Stimulated activated CD8-positive, alpha-beta memory T cell treated with anti-CD3 and anti-CD28 coated beads, Interleukin-15, amount 100 ng/mL, for 4 hours (primary cell): ENCODE measurements around the gene FHIP2A.
"Not testable (repeated sequence)": the region's sequence is repeated elsewhere in the genome, so short reads cannot be mapped to it uniquely, and the experiment has no call there.

ENCODE experiments used
- DNase-seq, 2 donors: peaks; one replicate each; pipeline ENCODE4 v3.0.0-alpha.2; 2020; ENCODE audit warnings: low read depth in 2 of 2

FHIP2A gene

GRCh38 chr10:114816308-114816707 is 5.3 kb upstream of the FHIP2A start:
- no peak for DNase-seq

GRCh38 chr10:114819322-114819721 is 2.3 kb upstream of the FHIP2A start:
- DNase-seq = no peak

GRCh38 chr10:114821915-114822443 is 399 bp downstream of the FHIP2A start:
- peak in 1 of 2 donors; percentile 22 for DNase-seq

GRCh38 chr10:114822444-114823076 is 980 bp downstream of the FHIP2A start:
- peak in 1 of 2 donors; percentile 1 for DNase-seq

- DNase-seq = no peak
Measured at GRCh38 chr10:114823077-114823463, 1.5 kb downstream of the FHIP2A start.

GRCh38 chr10:114824391-114824790 is 2.8 kb downstream of the FHIP2A start:
- DNase-seq = no peak

- DNase-seq = no peak
Measured at GRCh38 chr10:114825513-114826253, 4.1 kb downstream of the FHIP2A start.

- no peak for DNase-seq
Measured at GRCh38 chr10:114829160-114829909, 7.8 kb downstream of the FHIP2A start.

- DNase-seq = no peak
Measured at GRCh38 chr10:114831186-114831867, 9.7 kb downstream of the FHIP2A start.

- DNase-seq = no peak
Measured at GRCh38 chr10:114837690-114838089, 16.1 kb downstream of the FHIP2A start.

- no peak for DNase-seq
Measured at GRCh38 chr10:114839901-114840300, 18.3 kb downstream of the FHIP2A start.

GRCh38 chr10:114845978-114846693 is 24.6 kb downstream of the FHIP2A start:
- DNase-seq = no peak

GRCh38 chr10:114847517-114847916 is 25.9 kb downstream of the FHIP2A start:
- DNase-seq = not testable (repeated sequence)

GRCh38 chr10:114849674-114850073 is 28.1 kb downstream of the FHIP2A start:
- DNase-seq = no peak

- DNase-seq = no peak
Measured at GRCh38 chr10:114850126-114850525, 28.5 kb downstream of the FHIP2A start.

GRCh38 chr10:114851336-114851735 is 29.8 kb downstream of the FHIP2A start:
- DNase-seq = no peak

- DNase-seq = no peak
Measured at GRCh38 chr10:114852197-114852596, 30.6 kb downstream of the FHIP2A start.

- no peak for DNase-seq
Measured at GRCh38 chr10:114854906-114855305, 33.3 kb downstream of the FHIP2A start.

GRCh38 chr10:114855776-114856543 is 34.4 kb downstream of the FHIP2A start:
- DNase-seq = no peak

- no peak for DNase-seq
Measured at GRCh38 chr10:114856544-114857287, 35.1 kb downstream of the FHIP2A start.
